HG02840 (cell line): Measurements from ENCODE around the gene HIF1A.
A peak's percentile ranks its signal among the peaks of the same experiment; 100 is the strongest.
"Not testable (repeated sequence)": the region's sequence is repeated elsewhere in the genome, so short reads cannot be mapped to it uniquely, and the experiment has no call there.

Experiments
- ATAC-seq: cut with Tn5 transposase; IDR thresholded peaks from one replicate; pipeline ENCODE4 v1.9.1; 2021; ENCODE audit warnings: mild to moderate bottlenecking, moderate library complexity, moderate number of reproducible peaks; ENCODE audit not compliant: unreplicated experiment, low FRiP score

The HIF1A gene

DNA sequence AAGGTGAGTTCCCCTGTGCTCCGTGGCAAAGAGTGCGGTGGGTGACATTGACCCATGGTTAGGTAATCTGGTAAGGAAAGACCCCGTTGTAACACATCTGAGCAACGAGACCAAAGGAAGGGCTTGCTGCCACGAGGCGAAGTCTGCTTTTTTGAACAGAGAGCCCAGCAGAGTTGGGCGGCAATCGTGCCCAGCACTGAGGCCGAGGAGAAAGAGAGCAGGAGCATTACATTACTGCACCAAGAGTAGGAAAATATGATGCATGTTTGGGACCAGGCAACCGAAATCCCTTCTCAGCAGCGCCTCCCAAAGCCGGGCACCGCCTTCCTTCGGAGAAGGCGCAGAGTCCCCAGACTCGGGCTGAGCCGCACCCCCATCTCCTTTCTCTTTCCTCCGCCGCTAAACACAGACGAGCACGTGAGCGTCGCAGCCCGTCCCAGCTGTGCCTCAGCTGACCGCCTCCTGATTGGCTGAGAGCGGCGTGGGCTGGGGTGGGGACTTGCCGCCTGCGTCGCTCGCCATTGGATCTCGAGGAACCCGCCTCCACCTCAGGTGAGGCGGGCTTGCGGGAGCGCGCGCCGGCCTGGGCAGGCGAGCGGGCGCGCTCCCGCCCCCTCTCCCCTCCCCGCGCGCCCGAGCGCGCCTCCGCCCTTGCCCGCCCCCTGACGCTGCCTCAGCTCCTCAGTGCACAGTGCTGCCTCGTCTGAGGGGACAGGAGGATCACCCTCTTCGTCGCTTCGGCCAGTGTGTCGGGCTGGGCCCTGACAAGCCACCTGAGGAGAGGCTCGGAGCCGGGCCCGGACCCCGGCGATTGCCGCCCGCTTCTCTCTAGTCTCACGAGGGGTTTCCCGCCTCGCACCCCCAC, at the start of gene HIF1A:
HIF1A (plus strand) TSS at position 684 of the 865 bp plus-strand sequence. CDS start 292 bp downstream, outside the sequence.
- peak; percentile 93 for ATAC-seq

DNA sequence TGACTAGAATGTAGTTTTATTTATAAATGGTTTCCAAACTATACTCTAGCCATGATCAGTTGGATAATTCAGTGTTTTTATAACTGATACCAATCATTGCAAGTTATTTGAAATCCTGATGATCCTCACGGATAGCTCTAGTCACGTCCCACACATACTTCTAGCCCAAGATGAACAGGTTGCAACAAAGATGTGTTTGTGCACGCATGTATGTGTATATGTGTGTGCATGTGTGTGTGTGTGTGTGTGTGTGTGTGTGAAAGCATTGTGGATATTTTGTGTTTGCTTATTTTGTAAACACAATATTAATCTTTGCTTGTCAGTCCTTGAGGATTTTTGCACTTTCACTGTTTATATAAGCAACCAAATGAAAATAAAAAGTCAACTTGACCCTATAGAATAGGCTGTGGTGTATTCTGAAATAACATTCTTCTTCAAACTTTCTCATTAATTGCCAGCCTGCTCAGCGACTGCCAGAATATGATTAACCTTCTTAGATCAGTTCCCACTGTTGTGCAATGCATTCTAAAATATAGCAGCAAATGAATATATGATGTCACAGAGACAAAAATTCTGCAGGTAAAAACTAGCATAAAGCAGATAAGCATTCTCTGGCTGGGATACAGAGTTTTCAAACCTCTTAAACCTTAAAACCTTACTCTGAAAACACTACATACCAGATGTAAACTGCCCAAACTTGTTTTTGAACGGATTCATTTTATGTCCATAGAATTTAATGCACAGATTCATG, 48.8 kb upstream of the HIF1A start:
- no peak for ATAC-seq

GRCh38 chr14:61647704-61648103, 47.6 kb upstream of the HIF1A start:
- ATAC-seq = no peak

GRCh38 chr14:61648377-61648776, 46.9 kb upstream of the HIF1A start:
- ATAC-seq = no peak

DNA sequence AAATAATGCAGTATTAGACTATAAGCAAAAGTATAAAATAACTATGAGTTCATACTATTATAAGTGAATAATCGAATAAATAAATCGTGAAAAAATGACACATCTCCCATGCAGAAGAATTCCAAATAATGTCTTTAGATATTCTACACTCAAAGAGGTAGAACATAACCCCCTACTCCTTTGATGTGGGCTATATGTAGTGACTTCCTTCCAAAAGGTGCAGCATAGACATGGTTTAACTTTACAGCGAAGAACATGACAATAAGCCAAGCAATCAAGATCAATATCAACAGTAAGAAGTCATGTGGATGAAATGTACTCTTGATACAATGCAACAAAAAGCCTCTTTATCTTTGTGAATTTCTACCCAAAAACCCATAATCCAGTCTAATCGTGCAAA, 46.0 kb upstream of the HIF1A start:
- no peak for ATAC-seq

- ATAC-seq = no peak
Observed at GRCh38 chr14:61651355-61651754, 44.0 kb upstream of the HIF1A start.

- no peak for ATAC-seq
Observed at GRCh38 chr14:61652526-61653262, 42.6 kb upstream of the HIF1A start.

DNA sequence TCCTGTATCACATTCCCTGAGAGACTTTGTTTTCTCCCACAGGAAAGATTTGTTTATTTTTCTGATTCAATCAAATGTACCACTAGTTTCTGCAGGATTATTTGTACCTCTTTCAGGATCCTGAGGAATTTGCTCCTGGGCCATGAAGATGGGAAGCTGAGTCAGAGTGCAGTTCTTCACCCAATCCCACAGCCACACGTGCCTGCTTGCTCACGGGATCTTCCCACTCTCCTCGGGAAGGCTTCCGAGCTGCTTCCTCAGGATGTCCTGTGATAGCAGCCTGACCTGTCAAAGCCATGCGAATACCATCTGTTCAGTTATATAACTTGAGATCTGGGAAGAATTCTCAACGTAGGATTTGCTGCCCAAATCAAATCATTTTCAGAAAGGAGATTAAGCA, 41.8 kb upstream of the HIF1A start:
- no peak for ATAC-seq

- no peak for ATAC-seq
Observed at GRCh38 chr14:61654026-61654425, 41.3 kb upstream of the HIF1A start.

DNA sequence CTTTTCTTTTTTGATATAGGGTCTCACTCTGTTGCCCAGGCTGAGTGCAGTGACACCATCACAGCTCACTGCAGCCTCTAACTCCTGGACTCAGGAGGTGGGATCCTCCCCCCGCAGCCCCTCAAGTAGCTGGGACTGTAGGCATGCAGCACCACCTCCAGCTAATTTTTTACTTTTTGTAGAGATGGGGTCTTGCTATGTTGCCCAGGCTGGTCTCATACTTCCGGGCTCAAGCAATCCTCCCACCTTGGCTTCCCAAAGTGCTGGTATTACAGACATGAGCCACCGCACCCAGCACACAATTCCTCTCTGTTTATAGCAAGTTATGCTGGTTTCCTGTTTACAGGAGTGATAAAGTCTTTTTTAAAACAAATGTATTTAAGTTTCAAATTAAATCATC, 39.5 kb upstream of the HIF1A start:
- ATAC-seq = no peak

- ATAC-seq = no peak
Observed at GRCh38 chr14:61656341-61656740, 39.0 kb upstream of the HIF1A start.

DNA sequence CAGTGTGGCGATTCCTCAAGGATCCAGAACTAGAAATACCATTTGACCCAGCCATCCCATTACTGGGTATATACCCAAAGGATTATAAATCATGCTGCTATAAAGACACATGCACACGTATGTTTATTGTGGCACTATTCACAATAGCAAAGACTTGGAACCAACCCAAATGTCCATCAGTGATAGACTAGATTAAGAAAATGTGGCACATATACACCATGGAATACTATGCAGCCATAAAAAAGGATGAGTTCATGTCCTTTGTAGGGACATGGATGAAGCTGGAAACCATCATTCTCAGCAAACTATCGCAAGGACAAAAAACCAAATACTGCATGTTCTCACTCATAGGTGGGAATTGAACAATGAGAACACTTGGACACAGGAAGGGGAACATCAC, 37.2 kb upstream of the HIF1A start:
- ATAC-seq = not testable (repeated sequence)

DNA sequence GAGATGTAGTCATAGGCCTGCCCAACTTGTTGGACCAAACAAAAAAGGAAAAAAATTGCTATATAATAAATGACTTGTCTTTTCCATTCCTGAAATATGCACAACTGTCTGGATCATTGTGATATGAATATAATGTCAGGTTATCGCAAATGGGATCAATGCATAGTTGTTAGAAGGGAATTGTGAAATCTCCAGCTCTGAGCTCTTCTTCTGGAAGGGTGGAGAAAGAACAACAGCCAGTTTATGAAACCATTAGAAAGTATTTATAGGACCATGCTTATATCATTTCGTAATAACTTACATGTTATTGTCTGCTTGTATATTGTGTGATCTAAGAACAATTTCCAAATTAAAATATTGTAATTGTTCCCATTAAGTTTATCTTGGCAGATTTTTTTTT, 35.7 kb upstream of the HIF1A start:
- ATAC-seq = no peak

DNA sequence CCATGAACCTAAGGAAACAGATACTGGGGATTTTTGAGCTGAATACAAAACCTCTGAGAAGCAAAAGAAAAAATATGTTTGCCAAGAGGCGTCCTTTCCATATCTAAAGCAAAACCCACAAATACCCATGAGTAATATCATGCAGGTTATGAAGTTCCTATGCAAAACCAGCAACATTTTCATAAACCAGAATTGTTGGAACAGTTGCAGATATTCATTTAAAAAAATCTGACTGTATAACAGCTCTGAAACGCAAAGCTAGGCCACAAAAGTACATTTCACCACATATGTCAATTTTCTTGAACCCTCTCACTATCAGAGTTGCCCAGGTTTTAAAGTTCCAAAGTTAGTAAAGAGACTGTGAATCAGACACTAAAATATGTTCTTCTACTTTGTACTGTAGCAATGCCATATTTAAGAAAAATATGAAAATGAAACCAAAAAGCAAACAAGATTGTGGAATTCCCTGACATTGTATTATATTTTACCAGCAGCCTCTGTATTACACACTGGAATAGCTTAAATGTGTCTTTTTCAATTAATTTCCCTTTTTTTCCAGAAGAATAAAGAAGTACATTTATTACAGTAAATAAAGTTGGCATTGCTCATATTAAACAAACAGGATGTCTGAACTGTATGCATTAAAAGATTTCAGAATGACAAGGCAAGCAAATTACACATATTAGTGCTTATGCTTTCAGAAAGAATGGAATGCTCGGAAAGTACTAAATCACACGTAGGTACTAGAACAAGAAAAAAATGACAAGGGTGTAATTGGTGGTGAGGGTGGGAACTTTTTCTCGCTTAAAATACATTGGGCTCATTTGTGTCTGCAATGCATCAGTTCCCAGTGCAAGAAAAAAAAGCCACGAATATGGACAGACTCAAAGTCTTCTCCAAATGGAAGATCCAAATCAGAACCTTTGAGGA, 33.6 kb upstream of the HIF1A start:
- ATAC-seq = peak; percentile 44

DNA sequence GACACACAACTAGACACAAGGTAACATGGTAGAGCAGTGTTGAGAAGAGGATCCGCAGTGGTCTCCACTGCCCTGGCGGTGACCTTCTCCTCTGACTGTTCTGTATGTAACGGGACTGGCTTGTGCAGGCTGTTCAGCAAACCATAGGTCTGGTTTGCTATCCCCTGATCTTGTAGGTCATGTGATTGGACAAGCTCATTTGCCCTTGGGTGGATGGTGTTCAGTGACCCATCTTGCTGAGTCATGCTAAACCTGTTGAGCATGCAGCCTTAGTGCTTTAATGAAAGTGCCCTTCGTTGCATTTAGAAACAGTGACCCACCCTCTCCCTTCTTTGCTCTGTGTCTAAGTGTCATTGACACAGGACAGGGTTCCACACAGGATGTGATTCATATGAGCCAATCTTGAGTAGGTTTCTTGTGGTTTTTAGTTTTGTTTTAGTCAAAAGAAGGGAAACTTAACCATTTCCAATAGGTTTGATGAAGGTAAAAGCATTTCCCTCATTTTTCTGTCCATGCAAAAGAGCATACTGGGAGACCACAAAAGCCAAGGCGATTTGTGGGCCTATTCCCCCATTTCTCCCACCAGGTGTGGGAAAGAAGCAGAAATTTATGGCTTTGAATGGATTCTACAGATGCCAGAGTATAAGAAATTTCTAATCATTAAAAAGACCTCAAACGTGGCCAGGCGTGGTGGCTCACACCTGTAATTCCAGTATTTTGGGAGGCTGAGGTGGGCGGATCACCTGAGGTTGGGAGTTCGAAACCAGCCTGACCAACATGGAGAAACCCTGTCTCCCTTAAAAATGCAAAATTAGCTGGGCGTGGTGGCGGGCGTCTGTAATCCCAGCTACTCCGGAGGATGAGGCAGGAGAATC, 32.6 kb upstream of the HIF1A start:
- ATAC-seq = peak; percentile 81

DNA sequence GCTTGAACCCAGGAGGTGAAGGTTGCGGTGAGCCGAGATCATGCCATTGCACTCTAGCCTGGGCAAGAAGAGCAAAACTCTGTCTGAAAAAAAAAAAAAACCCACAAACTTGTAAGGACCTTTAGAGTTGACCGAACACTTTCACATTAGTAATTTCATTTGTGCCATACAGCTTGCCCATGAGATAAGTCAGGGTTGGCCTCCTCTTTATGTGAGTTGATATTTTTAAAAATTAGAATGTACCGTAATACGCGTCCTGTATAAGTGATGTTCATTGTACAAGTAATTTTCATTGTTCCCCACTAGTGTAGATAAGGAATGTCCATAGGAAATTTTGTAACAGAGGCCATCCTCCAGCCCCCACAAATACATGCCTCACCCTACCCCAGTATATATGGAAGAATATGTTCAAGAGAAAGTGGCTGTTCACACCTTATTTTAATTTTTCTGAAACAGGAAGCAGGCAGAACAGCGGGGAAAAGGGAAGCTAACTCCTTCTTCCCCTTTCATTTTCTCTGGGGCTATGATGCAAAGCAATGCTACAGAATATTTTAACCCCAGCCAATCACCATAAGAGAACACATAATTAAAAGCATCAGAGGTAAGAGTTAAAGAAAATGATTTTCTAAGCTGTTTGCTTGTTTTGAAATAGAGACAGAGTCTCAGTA, 31.9 kb upstream of the HIF1A start:
- ATAC-seq = no peak

- no peak for ATAC-seq
Observed at GRCh38 chr14:61668282-61668681, 27.0 kb upstream of the HIF1A start.

GRCh38 chr14:61670576-61670975, 24.7 kb upstream of the HIF1A start:
- ATAC-seq = no peak
